Hepatocyte (in vitro differentiated cells): ENCODE results near the gene ZMYND19.

Experiments used
- EZH2 ChIP-seq: fragments of 200-600 bp; sonication (generic); IDR thresholded peaks from 2 replicates; pipeline ENCODE4 v1.6.1; 2016; ENCODE audit warnings: antibody characterized with exemption, mild to moderate bottlenecking, borderline replicate concordance
- TF ChIP-seq, protein P1 (sequence below): fragments of 200-600 bp; sonication (generic); IDR thresholded peaks from 2 replicates; pipeline ENCODE4 v1.5.1; 2016; ENCODE audit warnings: antibody characterized with exemption, mild to moderate bottlenecking; ENCODE audit not compliant: poor library complexity

DNA sequence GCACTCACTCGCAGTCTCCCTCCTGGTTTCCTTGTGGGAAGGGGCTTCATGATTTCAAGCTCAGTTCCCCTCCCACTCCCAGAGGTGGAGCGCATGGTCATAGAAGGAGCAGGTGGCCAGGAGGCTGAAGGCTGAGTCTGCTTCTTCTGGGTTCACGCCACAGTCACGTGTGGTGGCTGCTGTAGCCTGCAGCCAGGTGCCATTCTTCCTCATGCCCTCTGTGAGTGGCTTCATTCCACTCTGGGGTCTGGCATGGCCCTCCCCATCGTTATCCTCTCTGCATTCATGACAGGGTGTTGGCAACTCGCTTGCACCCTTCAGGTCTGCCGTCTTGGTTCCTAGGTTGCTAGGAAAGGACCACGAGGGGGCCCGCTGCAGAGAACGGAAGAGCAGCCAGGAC is 35.1 kb downstream of the ZMYND19 start:
- TF ChIP-seq, protein P1, sequence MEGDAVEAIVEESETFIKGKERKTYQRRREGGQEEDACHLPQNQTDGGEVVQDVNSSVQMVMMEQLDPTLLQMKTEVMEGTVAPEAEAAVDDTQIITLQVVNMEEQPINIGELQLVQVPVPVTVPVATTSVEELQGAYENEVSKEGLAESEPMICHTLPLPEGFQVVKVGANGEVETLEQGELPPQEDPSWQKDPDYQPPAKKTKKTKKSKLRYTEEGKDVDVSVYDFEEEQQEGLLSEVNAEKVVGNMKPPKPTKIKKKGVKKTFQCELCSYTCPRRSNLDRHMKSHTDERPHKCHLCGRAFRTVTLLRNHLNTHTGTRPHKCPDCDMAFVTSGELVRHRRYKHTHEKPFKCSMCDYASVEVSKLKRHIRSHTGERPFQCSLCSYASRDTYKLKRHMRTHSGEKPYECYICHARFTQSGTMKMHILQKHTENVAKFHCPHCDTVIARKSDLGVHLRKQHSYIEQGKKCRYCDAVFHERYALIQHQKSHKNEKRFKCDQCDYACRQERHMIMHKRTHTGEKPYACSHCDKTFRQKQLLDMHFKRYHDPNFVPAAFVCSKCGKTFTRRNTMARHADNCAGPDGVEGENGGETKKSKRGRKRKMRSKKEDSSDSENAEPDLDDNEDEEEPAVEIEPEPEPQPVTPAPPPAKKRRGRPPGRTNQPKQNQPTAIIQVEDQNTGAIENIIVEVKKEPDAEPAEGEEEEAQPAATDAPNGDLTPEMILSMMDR = no peak
- TF ChIP-seq EZH2 = no peak
